Left cardiac atrium (tissue), 4 donors: ENCODE results near the gene FIBIN. TPM values are rescaled to one million over a fixed set of nuclear protein-coding genes. Genes with fewer than 3 reads are reported as not detected.

ENCODE experiments used
- ATAC-seq, 2 donors: fragments of 200-7000 bp; cut with Tn5 transposase; one replicate each; pipeline ENCODE4 v1.9.1; 2020; ENCODE audit warnings: mild to moderate bottlenecking in 2 of 2, moderate library complexity in 2 of 2
- DNase-seq: peaks from one replicate; pipeline ENCODE4 v3.0.0-alpha.2; 2020
- intact Hi-C, 2 donors: fragments of 100-400 bp; cut with DNase I; formaldehyde crosslinking; loops; one replicate each; pipeline versions ENCODE4 v1.14.1 to v1.15.1; 2022 to 2023
- total RNA-seq, 2 donors: library from RNA; stranded (reverse); fragmentation: NEBNext Ultra II Directional; extraction: Animal tissue kit (Norgen Biotek cat#: 25700); gene quantifications; one replicate each; pipeline ENCODE4 v1.2.1, GENCODE V29; 2021
- donor health status: DM: no; HTN: yes; CAD: no.
- donor health status: DM: no; HTN: yes; CAD: no; lungs with severe emphysema.
- donor health status: DM: yes; HTN: yes; CAD: no.
- donor health status: Dilated cardiomyopathy.

Gene FIBIN
- total RNA-seq, 2 donors from 2014 or later: 9.4 to 14.3 TPM

GRCh38 chr11:27012234-27012921 is 18.5 kb downstream of the FIBIN start:
- peak; percentile 29 for DNase-seq
- intact Hi-C loops: no loop called here
- ATAC-seq: peak; percentile 38 to 81

DNA sequence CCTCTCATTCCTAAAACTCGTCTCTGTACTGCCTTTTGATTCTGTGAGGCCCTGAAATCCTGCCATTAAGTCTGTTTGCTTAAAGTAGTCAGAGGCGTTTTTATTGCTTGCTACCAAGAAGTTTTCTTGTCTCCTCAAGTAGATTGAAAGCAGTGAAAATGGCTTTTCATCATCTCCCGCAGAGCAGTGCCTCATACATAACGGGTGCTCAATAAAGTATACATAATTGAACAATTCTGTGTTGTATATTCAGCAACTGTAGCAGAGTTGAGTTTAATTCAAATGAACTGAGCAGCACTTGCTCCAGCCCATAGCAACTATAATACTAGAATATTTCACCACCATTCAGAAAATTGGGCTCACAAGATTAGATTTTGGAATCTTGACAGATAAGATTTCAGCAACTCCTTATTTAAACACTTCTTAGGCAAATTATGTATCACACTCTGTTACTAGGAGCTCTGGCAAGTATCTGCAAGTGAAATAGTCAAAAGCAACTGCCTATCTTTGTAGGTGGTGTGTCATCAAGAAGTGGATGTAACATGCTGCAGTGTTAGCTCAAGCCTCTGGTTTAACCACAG is 20.0 kb downstream of the FIBIN start:
- no peak for DNase-seq
- peak; percentile 41 to 90 for ATAC-seq
- intact Hi-C loops: no loop called here

GRCh38 chr11:27018902-27019529 is 25.1 kb downstream of the FIBIN start:
- ATAC-seq (peak; percentile 61 to 80), DNase-seq (no peak)
- intact Hi-C loops: no loop called here

GRCh38 chr11:27020751-27021150 is 26.8 kb downstream of the FIBIN start:
- ATAC-seq: no peak
- intact Hi-C loops: no loop called here
- DNase-seq: no peak

- ATAC-seq (no peak), DNase-seq (no peak)
- intact Hi-C loops: no loop called here
These were observed 28.8 kb downstream of the FIBIN start for GRCh38 chr11:27022659-27023251.

DNA sequence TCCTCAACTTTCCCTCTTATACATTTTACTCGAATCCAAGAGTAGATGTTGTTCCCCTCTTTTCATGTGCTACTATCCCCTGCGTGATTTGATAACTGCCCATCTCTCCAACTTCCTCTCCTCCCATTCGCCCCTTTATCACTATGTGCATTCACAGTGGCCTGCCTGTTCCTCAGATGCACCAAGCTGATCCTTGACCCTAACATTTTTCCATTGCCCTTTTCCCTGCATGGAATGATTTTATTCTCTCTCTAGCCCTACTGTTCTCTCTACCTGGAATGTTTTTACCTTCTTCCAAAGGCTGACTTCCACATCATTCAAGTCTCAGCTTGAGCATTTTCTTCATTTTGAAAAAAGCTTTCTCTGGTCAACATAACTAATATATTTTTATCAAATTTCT is 31.0 kb downstream of the FIBIN start:
- ATAC-seq (no peak), DNase-seq (no peak)
- intact Hi-C loops: no loop called here

GRCh38 chr11:27025312-27025955 is 31.5 kb downstream of the FIBIN start:
- ATAC-seq (no peak), DNase-seq (no peak)
- intact Hi-C loops: no loop called here

- intact Hi-C loops: no loop called here
- no peak for DNase-seq
- ATAC-seq: no peak
These were observed 32.2 kb downstream of the FIBIN start for GRCh38 chr11:27025957-27026733.

DNA sequence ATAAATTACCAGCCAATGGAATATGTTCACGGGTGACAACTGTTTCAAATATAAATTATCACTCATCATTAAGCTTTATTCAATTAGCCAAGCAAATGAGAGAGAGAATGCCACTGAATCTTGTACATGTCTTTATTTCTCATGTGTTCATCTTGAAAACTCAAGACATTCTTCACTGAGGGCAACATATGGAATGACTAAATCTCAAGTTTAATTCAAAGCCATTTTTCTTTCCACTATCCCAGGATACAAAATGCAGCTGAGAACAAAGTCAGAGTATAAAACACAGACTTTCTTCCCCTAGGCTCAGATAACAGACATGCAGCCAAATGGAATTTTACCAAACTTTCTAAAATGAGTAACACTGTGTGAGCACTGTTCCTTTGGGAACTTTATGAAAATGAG is 34.7 kb downstream of the FIBIN start:
- DNase-seq (no peak), ATAC-seq (peak in 1 of 2 donors; percentile 74)
- intact Hi-C loops: no loop called here

GRCh38 chr11:27029966-27030365 is 36.1 kb downstream of the FIBIN start:
- no peak for DNase-seq
- no peak for ATAC-seq
- intact Hi-C loops: no loop called here

- DNase-seq (no peak), ATAC-seq (no peak)
- intact Hi-C loops: no loop called here
These were observed 37.8 kb downstream of the FIBIN start for GRCh38 chr11:27031754-27032153.

DNA sequence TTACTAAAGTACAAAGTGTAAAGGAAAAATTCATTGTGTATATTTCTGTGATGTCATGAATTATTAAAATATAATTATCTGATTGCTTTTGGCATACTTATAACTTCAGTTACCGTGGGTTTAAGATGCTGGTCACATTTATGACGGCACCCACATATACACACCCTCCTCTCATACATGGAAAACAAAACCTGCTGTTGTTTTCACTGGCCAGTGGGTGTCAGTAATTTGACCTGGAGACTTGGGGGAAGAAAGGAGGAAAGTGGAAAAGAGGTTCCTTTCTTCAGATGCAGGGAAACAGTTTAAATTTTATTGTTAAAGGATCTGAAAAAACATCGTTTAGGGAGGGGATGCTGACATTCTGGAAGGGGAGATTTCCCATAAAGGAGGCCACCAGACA is 46.0 kb downstream of the FIBIN start:
- DNase-seq: no peak
- no peak for ATAC-seq
- intact Hi-C loops: no loop called here

- ATAC-seq (peak in 1 of 2 donors; percentile 87), DNase-seq (no peak)
- intact Hi-C loops: no loop called here
These were observed 46.6 kb downstream of the FIBIN start, which contains the start of gene BBOX1 for GRCh38 chr11:27040302-27041115. TSS of gene BBOX1 (plus strand) at chr11:27040815. CDS start at chr11:27055431, 14,616 bp downstream.

GRCh38 chr11:27041141-27041899 is 47.4 kb downstream of the FIBIN start:
- intact Hi-C loops: no loop called here
- ATAC-seq (peak in 1 of 2 donors; percentile 15), DNase-seq (no peak)
